Liver (tissue), 9 donors: ENCODE results near the gene SEMA3E. TPM values are rescaled to one million over a fixed set of nuclear protein-coding genes. Genes with fewer than 3 reads are reported as not detected.

Experiments used
- DNase-seq: peaks from one replicate; pipeline ENCODE4 v3.0.0-alpha.2; 2017; ENCODE audit warnings: low spot score
- H3K27ac ChIP-seq, 2 donors: one replicate each; pipeline ENCODE4 v1.7.0; 2013; ENCODE audit warnings: inconsistent platforms in 2 of 2, low read length in 2 of 2, control low read depth in 1 of 2, low read depth in 1 of 2, mild to moderate bottlenecking in 1 of 2
- H3K27me3 ChIP-seq, 4 donors: one replicate each; pipeline versions ENCODE4 v1.6.1 to v1.7.0; 2013; ENCODE audit warnings: low read length in 3 of 4, inconsistent platforms in 1 of 4, mild to moderate bottlenecking in 1 of 4, moderate library complexity in 1 of 4; ENCODE audit not compliant: control insufficient read depth in 4 of 4, insufficient read depth in 4 of 4
- H3K36me3 ChIP-seq, 4 donors: one replicate each; pipeline versions ENCODE4 v1.6.1 to v1.7.0; 2013; ENCODE audit warnings: low read length in 3 of 4, mild to moderate bottlenecking in 3 of 4, low read depth in 1 of 4, moderate library complexity in 1 of 4; ENCODE audit not compliant: control insufficient read depth in 4 of 4, insufficient read depth in 3 of 4
- H3K4me1 ChIP-seq, 4 donors: one replicate each; pipeline versions ENCODE4 v1.6.1 to v1.7.0; 2013; ENCODE audit warnings: low read length in 3 of 4, mild to moderate bottlenecking in 3 of 4, moderate library complexity in 1 of 4; ENCODE audit not compliant: control insufficient read depth in 4 of 4, insufficient read depth in 4 of 4
- H3K4me3 ChIP-seq, 3 donors: one replicate each; pipeline versions ENCODE4 v1.6.1 to v1.7.0; 2013; ENCODE audit warnings: low read length in 3 of 3, control low read depth in 1 of 3, low read depth in 1 of 3, mild to moderate bottlenecking in 1 of 3
- H3K9ac ChIP-seq, 2 donors: one replicate each; pipeline ENCODE4 v1.7.0; 2013; ENCODE audit warnings: low read length in 2 of 2, mild to moderate bottlenecking in 2 of 2, moderate library complexity in 2 of 2, control low read depth in 1 of 2, low read depth in 1 of 2
- H3K9me3 ChIP-seq, 4 donors: one replicate each; pipeline versions ENCODE4 v1.6.1 to v1.7.0; 2013; ENCODE audit warnings: low read length in 3 of 4; ENCODE audit not compliant: control insufficient read depth in 4 of 4
- ATF3 ChIP-seq: IDR thresholded peaks from 2 replicates; pipeline ENCODE4 v1.6.1; 2016; ENCODE audit warnings: antibody characterized with exemption
- CTCF ChIP-seq: fragments of 150-350 bp; IDR thresholded peaks from 2 replicates; pipeline ENCODE4 v1.5.1; 2017; ENCODE audit warnings: improper control_type of control experiment, low read depth, low read length; ENCODE audit not compliant: missing input control
- EGR1 ChIP-seq, 2 donors: IDR thresholded peaks; 2 replicates each; pipeline ENCODE4 v1.6.1; 2016 to 2018; ENCODE audit warnings: antibody characterized with exemption in 2 of 2, low read depth in 2 of 2
- FOXA1 ChIP-seq: IDR thresholded peaks from 2 replicates; pipeline ENCODE4 v1.6.1; 2016; ENCODE audit warnings: antibody characterized with exemption
- FOXA2 ChIP-seq: IDR thresholded peaks from 2 replicates; pipeline ENCODE4 v1.6.1; 2016; ENCODE audit warnings: antibody characterized with exemption
- GABPA ChIP-seq, 2 donors: IDR thresholded peaks in 1 of 2; conservative IDR thresholded peaks in 1 of 2; 2 replicates each; pipeline ENCODE4 v1.6.1; 2016; ENCODE audit warnings: antibody characterized with exemption in 2 of 2, mild to moderate bottlenecking in 1 of 2, moderate library complexity in 1 of 2
- HNF4A ChIP-seq, 2 donors: conservative IDR thresholded peaks; 2 replicates each; pipeline ENCODE4 v1.6.1; 2016; ENCODE audit warnings: antibody characterized with exemption in 2 of 2, mild to moderate bottlenecking in 2 of 2
- HNF4G ChIP-seq: IDR thresholded peaks from 2 replicates; pipeline ENCODE4 v1.6.1; 2016; ENCODE audit warnings: antibody characterized with exemption
- JUND ChIP-seq, 2 donors: IDR thresholded peaks; 2 replicates each; pipeline ENCODE4 v1.6.1; 2016; ENCODE audit warnings: antibody characterized with exemption in 2 of 2
- MAX ChIP-seq: IDR thresholded peaks from 2 replicates; pipeline ENCODE4 v1.6.1; 2016; ENCODE audit warnings: antibody characterized with exemption
- NR2F2 ChIP-seq: IDR thresholded peaks from 2 replicates; pipeline ENCODE4 v1.6.1; 2016; ENCODE audit warnings: antibody characterized with exemption
- RAD21 ChIP-seq, 2 donors: IDR thresholded peaks; 2 replicates each; pipeline ENCODE4 v1.6.1; 2016; ENCODE audit warnings: antibody characterized with exemption in 2 of 2, mild to moderate bottlenecking in 2 of 2
- RXRA ChIP-seq, 2 donors: IDR thresholded peaks; 2 replicates each; pipeline ENCODE4 v1.6.1; 2017 to 2018; ENCODE audit warnings: antibody characterized with exemption in 2 of 2, mild to moderate bottlenecking in 1 of 2
- SP1 ChIP-seq: IDR thresholded peaks from 2 replicates; pipeline ENCODE4 v1.6.1; 2018; ENCODE audit warnings: antibody characterized with exemption, mild to moderate bottlenecking
- TAF1 ChIP-seq: conservative IDR thresholded peaks from 2 replicates; pipeline ENCODE4 v1.6.1; 2016; ENCODE audit warnings: antibody characterized with exemption, mild to moderate bottlenecking
- YY1 ChIP-seq: IDR thresholded peaks from 2 replicates; pipeline ENCODE4 v1.6.1; 2016; ENCODE audit warnings: antibody characterized with exemption, mild to moderate bottlenecking
- ZBTB33 ChIP-seq: IDR thresholded peaks from 2 replicates; pipeline ENCODE4 v1.6.1; 2016; ENCODE audit warnings: antibody characterized with exemption
- WGBS: extraction: QIAGEN DNeasy Blood & Tissue Kit; methylation state at CpG from one replicate; pipeline ENCODE4 v1.1.7; 2013; 5-methylcytosine and 5-hydroxymethylcytosine counted together
- polyA plus RNA-seq, 2 donors: library from polyadenylated mRNA; stranded (reverse) in 1 of 2; unstranded in 1 of 2; fragments of 200-250 nt in 1 of 2; fragments of >200 nt in 1 of 2; fragmentation: Nextera tagmentation in 1 of 2; extraction: Ambion mirVana in 1 of 2; gene quantifications; one replicate each; pipeline versions ENCODE4 v1.2.1 to v1.2.3, GENCODE V29; 2013 to 2015
- total RNA-seq, 2 donors: library from RNA; depleted of rRNA; stranded (reverse); fragments of >200 nt; gene quantifications; one replicate each; pipeline ENCODE4 v1.2.3, GENCODE V29; 2014
- TF ChIP-seq, protein P1 (sequence below): IDR thresholded peaks from 2 replicates; pipeline ENCODE4 v1.6.1; 2016; ENCODE audit warnings: antibody characterized with exemption, mild to moderate bottlenecking
- donor health status: healthy.
- donor health status: healthy.
- donor health status: healthy.
- donor health status: healthy.
- donor health status: healthy.

The SEMA3E gene
- total and polyA plus RNA-seq, 4 donors = 0.20 to 1.2 (median 0.59) TPM; not detected in 1

GRCh38 chr7:83649701-83650100, 762 bp upstream of the SEMA3E start:
- no peak for DNase-seq
- Histone ChIP-seq H3K9me3 (no peaks in the 10 kb centered on the region), H3K27me3 (peaks cover 0 to 16% (median 2%) of the 10 kb centered on the region in 4 donors), H3K9ac (no peak overlapping the region), H3K36me3 (no peaks in the 10 kb centered on the region), H3K4me3 (no peak overlapping the region), H3K4me1 (no peaks in the 10 kb centered on the region), H3K27ac (no peak overlapping the region)
- TF ChIP-seq, protein P1, sequence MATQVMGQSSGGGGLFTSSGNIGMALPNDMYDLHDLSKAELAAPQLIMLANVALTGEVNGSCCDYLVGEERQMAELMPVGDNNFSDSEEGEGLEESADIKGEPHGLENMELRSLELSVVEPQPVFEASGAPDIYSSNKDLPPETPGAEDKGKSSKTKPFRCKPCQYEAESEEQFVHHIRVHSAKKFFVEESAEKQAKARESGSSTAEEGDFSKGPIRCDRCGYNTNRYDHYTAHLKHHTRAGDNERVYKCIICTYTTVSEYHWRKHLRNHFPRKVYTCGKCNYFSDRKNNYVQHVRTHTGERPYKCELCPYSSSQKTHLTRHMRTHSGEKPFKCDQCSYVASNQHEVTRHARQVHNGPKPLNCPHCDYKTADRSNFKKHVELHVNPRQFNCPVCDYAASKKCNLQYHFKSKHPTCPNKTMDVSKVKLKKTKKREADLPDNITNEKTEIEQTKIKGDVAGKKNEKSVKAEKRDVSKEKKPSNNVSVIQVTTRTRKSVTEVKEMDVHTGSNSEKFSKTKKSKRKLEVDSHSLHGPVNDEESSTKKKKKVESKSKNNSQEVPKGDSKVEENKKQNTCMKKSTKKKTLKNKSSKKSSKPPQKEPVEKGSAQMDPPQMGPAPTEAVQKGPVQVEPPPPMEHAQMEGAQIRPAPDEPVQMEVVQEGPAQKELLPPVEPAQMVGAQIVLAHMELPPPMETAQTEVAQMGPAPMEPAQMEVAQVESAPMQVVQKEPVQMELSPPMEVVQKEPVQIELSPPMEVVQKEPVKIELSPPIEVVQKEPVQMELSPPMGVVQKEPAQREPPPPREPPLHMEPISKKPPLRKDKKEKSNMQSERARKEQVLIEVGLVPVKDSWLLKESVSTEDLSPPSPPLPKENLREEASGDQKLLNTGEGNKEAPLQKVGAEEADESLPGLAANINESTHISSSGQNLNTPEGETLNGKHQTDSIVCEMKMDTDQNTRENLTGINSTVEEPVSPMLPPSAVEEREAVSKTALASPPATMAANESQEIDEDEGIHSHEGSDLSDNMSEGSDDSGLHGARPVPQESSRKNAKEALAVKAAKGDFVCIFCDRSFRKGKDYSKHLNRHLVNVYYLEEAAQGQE = no peak
- TF ChIP-seq MAX (no peak), HNF4G (no peak), ATF3 (no peak), RXRA (IDR thresholded peaks at IDR 0.05) (no peak), HNF4A (conservative IDR thresholded peaks at IDR 0.05) (no peak), FOXA1 (no peak), EGR1 (IDR thresholded peaks at IDR 0.05; ENCODE audit: low read depth in 2 of 2) (no peak), NR2F2 (no peak)

DNA sequence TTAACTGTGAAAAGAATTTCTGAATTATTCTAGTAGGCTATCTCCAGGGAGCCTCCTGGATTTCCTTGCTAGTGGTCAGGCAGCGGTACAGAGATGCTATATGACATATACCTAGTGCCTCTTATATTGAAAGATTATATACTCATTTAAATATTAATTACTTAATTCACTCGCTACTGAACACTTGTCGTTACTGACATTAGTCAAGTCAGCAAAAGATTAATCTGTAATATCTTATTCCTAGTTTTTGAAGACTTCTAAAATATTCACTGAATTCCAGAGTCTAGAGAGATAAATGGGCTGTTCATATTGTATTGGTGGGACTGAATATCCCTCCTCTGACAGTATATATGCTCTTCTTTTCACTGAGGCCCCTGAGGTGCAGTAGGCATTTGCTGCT, 2.9 kb downstream of the SEMA3E start:
- H3K9ac ChIP-seq = no peak overlapping the region
- 82% methylated on average over 3 of the region's 3 CpGs for WGBS
- H3K4me3 ChIP-seq = no peak overlapping the region
- no peak overlapping the region for H3K27ac ChIP-seq
- peaks cover 0 to 16% (median 1%) of the 10 kb centered on the region in 4 donors for H3K27me3 ChIP-seq
- TF ChIP-seq RAD21 (IDR thresholded peaks at IDR 0.05) (no peak), HNF4G (no peak), TAF1 (no peak), CTCF (no peak), MAX (no peak), HNF4A (conservative IDR thresholded peaks at IDR 0.05) (no peak), ATF3 (no peak), FOXA1 (no peak), YY1 (no peak), FOXA2 (no peak), JUND (IDR thresholded peaks at IDR 0.05) (no peak), NR2F2 (no peak), EGR1 (IDR thresholded peaks at IDR 0.05; ENCODE audit: low read depth in 2 of 2) (no peak), GABPA (IDR thresholded peaks at IDR 0.05 in 1 of 2, conservative IDR thresholded peaks at IDR 0.05 in 1 of 2) (no peak), ZBTB33 (no peak), RXRA (IDR thresholded peaks at IDR 0.05) (no peak), SP1 (no peak)
- TF ChIP-seq, protein P1 = no peak
- no peak for DNase-seq
- no peaks in the 10 kb centered on the region for H3K36me3 ChIP-seq
- no peaks in the 10 kb centered on the region for H3K9me3 ChIP-seq
- H3K4me1 ChIP-seq = no peaks in the 10 kb centered on the region
